ENCODE data around the gene HNRNPUL1. TPM values are rescaled to one million over a fixed set of nuclear protein-coding genes. Genes with fewer than 3 reads are reported as not detected.

HNRNPUL1 gene
- total RNA-seq, 1 experiment from 2014 or later = 274 TPM

GRCh38 chr19:41320568-41320967 is 56.4 kb downstream of the HNRNPUL1 start:
- Histone ChIP-seq H3K9me3 (replicated peaks) (no peaks in the 10 kb centered on the region), H3K27me3 (no peaks in the 10 kb centered on the region), H3K36me3 (peaks cover 17% of the 10 kb centered on the region), H3K4me1 (peaks cover 45% of the 10 kb centered on the region), H3K4me3 (no peak overlapping the region), H3K27ac (no peak overlapping the region)
- DNase-seq = no peak

GRCh38 chr19:41321204-41321599 is 57.0 kb downstream of the HNRNPUL1 start:
- Histone ChIP-seq H3K27ac (peak overlapping the region; percentile 85), H3K4me1 (peaks cover 46% of the 10 kb centered on the region), H3K36me3 (peaks cover 15% of the 10 kb centered on the region), H3K27me3 (no peaks in the 10 kb centered on the region), H3K9me3 (replicated peaks) (no peaks in the 10 kb centered on the region), H3K4me3 (no peak overlapping the region)
- no peak for DNase-seq

DNA sequence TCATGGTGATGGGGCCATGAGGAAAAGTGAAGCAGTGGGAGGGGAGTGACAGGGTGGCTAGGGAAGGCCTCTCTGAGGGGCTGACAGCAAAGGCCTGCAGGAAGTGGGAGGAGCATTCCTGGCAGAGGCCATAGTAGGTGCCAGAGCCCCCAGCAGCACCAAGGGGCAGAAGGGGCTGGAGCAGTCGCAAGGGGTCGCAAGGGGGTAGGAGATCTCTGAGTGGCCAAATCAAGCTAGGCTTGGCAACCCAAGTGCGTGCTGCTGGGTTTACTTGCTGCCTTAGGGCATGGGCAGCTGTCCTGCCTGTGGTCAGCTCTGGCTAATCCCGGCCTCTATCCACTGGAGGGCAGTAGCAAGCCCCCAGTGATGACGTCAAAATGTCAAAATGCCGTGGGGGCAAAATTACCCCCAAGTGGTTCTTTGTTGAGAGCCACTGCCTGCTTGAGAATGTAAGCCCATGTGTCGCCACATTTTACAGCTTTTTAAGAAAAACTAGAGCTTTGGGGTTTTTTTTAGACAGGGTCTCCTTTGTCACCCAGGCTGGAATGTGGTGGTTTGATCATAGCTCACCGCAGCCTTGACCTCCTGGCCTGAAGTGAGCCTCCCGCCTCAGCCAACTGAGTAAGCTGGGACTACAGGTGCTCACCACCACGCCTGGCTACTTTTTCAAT is 57.6 kb downstream of the HNRNPUL1 start:
- no peaks in the 10 kb centered on the region for H3K9me3 ChIP-seq (replicated peaks)
- H3K36me3 ChIP-seq = peaks cover 10% of the 10 kb centered on the region
- no peaks in the 10 kb centered on the region for H3K27me3 ChIP-seq
- no peak overlapping the region for H3K4me3 ChIP-seq
- H3K4me1 ChIP-seq = peaks cover 46% of the 10 kb centered on the region
- DNase-seq = peak; percentile 98 to 99
- peak overlapping the region; percentile 85 for H3K27ac ChIP-seq

GRCh38 chr19:41322451-41322850 is 58.3 kb downstream of the HNRNPUL1 start:
- Histone ChIP-seq H3K9me3 (replicated peaks) (no peaks in the 10 kb centered on the region), H3K4me1 (peaks cover 46% of the 10 kb centered on the region), H3K27ac (peak overlapping the region; percentile 85), H3K27me3 (no peaks in the 10 kb centered on the region), H3K36me3 (peaks cover 3% of the 10 kb centered on the region; the same call in 1 of the 2 replicates), H3K4me3 (no peak overlapping the region)
- no peak for DNase-seq

DNA sequence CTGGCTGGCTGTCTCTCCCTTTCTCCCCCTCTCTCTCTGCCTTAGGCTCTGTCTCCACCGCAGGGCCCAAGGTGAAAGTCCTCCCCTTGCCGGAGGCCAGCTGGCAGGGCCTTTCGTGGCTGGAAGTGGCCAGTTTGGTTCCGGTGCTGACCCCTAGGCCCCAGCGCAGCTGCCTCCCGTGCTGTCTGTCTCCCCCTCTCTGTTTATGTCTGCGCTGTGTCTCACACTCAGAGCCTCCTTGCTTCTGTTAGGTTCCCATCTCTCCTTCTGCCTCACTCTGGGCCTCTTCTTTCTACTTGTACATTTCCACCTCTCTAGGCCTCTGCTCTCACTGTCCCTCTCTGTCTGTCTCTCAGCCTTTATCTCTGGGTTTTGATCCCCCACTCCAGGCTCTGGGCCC is 58.9 kb downstream of the HNRNPUL1 start:
- H3K27ac ChIP-seq = peak overlapping the region; percentile 85
- no peaks in the 10 kb centered on the region for H3K27me3 ChIP-seq
- no peak overlapping the region for H3K4me3 ChIP-seq
- no peaks in the 10 kb centered on the region for H3K9me3 ChIP-seq (replicated peaks)
- peaks cover 46% of the 10 kb centered on the region for H3K4me1 ChIP-seq
- DNase-seq = peak; percentile 71 to 72
- H3K36me3 ChIP-seq = peaks cover 3% of the 10 kb centered on the region; the same call in 1 of the 2 replicates

DNA sequence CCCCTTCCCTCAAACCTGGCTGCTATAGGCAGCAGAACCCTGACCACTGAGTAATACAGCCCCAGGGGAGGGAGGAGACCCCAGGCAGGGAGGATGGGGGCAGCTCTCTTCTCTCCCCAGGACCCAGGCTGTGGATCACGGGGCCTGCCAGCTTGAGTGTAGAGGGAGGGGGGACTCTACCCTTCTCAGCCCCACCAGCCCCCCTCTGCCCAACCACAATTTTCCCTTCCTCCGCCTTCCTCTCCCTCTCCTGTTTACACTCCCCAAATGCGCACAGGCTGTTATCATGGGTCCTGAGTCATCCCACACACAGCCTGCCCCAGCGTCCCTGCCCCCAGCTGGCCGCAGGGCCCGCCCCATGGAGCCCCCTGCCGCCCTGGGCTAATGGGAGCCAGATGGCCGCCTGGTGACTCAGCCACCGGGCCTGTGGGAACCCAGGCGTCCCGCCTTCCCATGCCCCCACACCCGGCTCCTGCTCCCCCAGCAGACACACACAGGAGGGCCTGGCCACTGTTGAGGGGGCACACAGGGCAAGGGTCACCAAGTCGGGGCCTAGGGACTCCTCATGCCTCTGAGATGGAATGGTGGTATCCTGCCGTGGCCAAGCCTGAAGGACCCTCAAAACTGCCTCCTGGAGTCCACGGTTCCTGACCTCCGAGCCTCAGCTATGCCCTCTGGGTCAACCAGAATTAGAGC is 59.4 kb downstream of the HNRNPUL1 start:
- Histone ChIP-seq H3K36me3 (no peaks in the 10 kb centered on the region; the same call in 1 of the 2 replicates), H3K9me3 (replicated peaks) (no peaks in the 10 kb centered on the region), H3K4me3 (no peak overlapping the region), H3K27me3 (no peaks in the 10 kb centered on the region), H3K27ac (peak overlapping the region; percentile 85), H3K4me1 (peaks cover 46% of the 10 kb centered on the region)
- DNase-seq = peak; percentile 80 to 82

DNA sequence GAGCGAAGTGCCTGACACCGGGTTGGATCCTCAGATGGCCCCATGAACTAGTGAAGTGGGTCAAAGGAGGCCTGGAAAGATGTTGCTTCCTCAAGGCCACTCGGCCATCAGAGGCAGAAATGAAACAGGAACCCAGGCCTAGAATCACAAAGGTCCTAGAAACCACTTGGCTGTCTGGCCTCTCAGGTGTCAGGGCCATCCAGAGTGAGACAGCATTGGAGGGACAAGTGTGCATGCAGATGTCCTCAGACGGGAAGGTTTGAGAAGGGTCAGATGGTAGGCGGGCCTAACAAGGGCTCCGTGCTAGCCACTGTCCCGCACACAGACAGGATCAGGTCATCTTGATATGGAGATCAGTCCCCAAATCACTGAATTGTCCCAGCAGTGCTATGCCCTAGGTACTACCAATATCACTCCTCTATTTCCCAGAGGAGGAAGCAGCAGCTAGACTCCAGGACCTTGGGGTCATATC is 60.1 kb downstream of the HNRNPUL1 start:
- DNase-seq = no peak
- Histone ChIP-seq H3K9me3 (replicated peaks) (no peaks in the 10 kb centered on the region), H3K27me3 (no peaks in the 10 kb centered on the region), H3K27ac (peak overlapping the region; percentile 85), H3K36me3 (no peaks in the 10 kb centered on the region; the same call in 1 of the 2 replicates), H3K4me3 (no peak overlapping the region), H3K4me1 (peaks cover 46% of the 10 kb centered on the region)

GRCh38 chr19:41324921-41325639 is 60.9 kb downstream of the HNRNPUL1 start:
- peaks cover 4% of the 10 kb centered on the region; the same call in 1 of the 2 replicates for H3K36me3 ChIP-seq
- H3K4me1 ChIP-seq = peaks cover 46% of the 10 kb centered on the region
- no peak for DNase-seq

GRCh38 chr19:41325640-41325946 is 61.4 kb downstream of the HNRNPUL1 start:
- Histone ChIP-seq H3K4me3 (no peak overlapping the region), H3K9me3 (replicated peaks) (no peaks in the 10 kb centered on the region), H3K4me1 (peaks cover 46% of the 10 kb centered on the region), H3K36me3 (peaks cover 8% of the 10 kb centered on the region), H3K27ac (no peak overlapping the region), H3K27me3 (no peaks in the 10 kb centered on the region)
- no peak for DNase-seq

More at GRCh38 chr19:41324921-41325639, 60.9 kb downstream of the HNRNPUL1 start:
- H3K27ac ChIP-seq = no peak overlapping the region
- no peaks in the 10 kb centered on the region for H3K27me3 ChIP-seq
- H3K4me3 ChIP-seq = no peak overlapping the region
- H3K9me3 ChIP-seq (replicated peaks) = no peaks in the 10 kb centered on the region

GRCh38 chr19:41325947-41326706 is 62.0 kb downstream of the HNRNPUL1 start:
- Histone ChIP-seq H3K36me3 (peaks cover 10% of the 10 kb centered on the region), H3K4me1 (peaks cover 41% of the 10 kb centered on the region)
- no peak for DNase-seq

GRCh38 chr19:41327076-41327575 is 63.0 kb downstream of the HNRNPUL1 start:
- Histone ChIP-seq H3K9me3 (replicated peaks) (no peaks in the 10 kb centered on the region), H3K27me3 (no peaks in the 10 kb centered on the region), H3K4me3 (no peak overlapping the region), H3K36me3 (peaks cover 11% of the 10 kb centered on the region), H3K27ac (no peak overlapping the region), H3K4me1 (peaks cover 31% of the 10 kb centered on the region)
- DNase-seq = no peak

More at GRCh38 chr19:41325947-41326706, 62.0 kb downstream of the HNRNPUL1 start:
- no peak overlapping the region for H3K27ac ChIP-seq
- no peak overlapping the region for H3K4me3 ChIP-seq
- H3K27me3 ChIP-seq = no peaks in the 10 kb centered on the region
- no peaks in the 10 kb centered on the region for H3K9me3 ChIP-seq (replicated peaks)

DNA sequence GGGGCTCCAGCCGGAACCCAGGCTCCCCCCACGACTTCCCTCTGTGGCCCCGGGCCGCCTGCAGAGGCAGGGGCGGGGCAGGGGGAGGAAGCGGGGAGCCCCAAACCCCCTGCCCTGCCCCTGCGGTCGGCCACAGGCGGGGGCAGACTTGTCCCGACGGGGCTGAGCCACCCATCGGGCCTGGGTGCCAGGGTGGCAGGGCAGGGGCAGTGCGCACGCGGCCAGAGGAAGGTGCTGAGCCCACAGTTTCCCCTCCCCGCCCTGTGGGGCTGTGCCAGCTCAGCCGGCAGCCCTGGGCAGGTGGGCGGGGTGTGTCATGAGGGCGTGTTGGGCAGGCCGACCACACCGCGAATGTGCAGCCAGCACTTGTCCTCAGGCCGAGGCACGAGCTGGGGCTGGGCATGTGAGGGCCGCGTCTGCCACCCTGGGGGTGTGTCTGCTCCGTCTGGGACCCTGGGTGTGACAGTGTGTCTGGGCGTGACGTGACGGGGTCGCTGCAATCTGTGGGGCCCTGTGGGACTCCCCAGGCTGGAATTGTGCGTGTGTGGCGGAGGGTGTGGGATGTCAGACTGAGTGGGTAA is 63.5 kb downstream of the HNRNPUL1 start:
- peaks cover 25% of the 10 kb centered on the region for H3K4me1 ChIP-seq
- H3K27me3 ChIP-seq = no peaks in the 10 kb centered on the region
- no peaks in the 10 kb centered on the region for H3K9me3 ChIP-seq (replicated peaks)
- no peak overlapping the region for H3K27ac ChIP-seq
- no peak for DNase-seq
- peaks cover 17% of the 10 kb centered on the region for H3K36me3 ChIP-seq
- H3K4me3 ChIP-seq = no peak overlapping the region

GRCh38 chr19:41328157-41328841 is 64.1 kb downstream of the HNRNPUL1 start:
- no peak overlapping the region for H3K27ac ChIP-seq
- no peak for DNase-seq
- no peak overlapping the region for H3K4me3 ChIP-seq
- H3K4me1 ChIP-seq = peaks cover 19% of the 10 kb centered on the region
- H3K9me3 ChIP-seq (replicated peaks) = no peaks in the 10 kb centered on the region
- no peaks in the 10 kb centered on the region for H3K27me3 ChIP-seq
- peaks cover 20% of the 10 kb centered on the region for H3K36me3 ChIP-seq

Data from SJCRH30 (cell line).